ENCODE results near the gene CHRDL2. TPM values are rescaled to one million over a fixed set of nuclear protein-coding genes. Genes with fewer than 3 reads are reported as not detected.
A peak's percentile ranks its signal among the peaks of the same experiment; 100 is the strongest.

The CHRDL2 gene
- total and polyA plus RNA-seq, 3 experiments from 2014 or later = not detected

- Histone ChIP-seq H3K9me3 (ENCODE audit: low read length) (no peaks in the 10 kb centered on the region), H3K4me1 (ENCODE audit: insufficient read depth, low read length) (no peaks in the 10 kb centered on the region), H3K27me3 (ENCODE audit: insufficient read depth, low read length, poor library complexity, severe bottlenecking) (no peaks in the 10 kb centered on the region), H3K4me3 (ENCODE audit: low read length) (no peak overlapping the region), H3K36me3 (ENCODE audit: insufficient read depth, low read length) (no peaks in the 10 kb centered on the region), H3K27ac (ENCODE audit: low read depth, low read length) (no peak overlapping the region)
- H3K9me3 Mint-ChIP-seq = no peaks in the 10 kb centered on the region
- DNase-seq = no peak
- POLR2A ChIA-PET = no interaction called here
- CTCF ChIA-PET = interaction anchor here (0.6 to 1.9 kb wide), 6 partner anchors 10 to 568 kb away, joined by 3 to 22 read pairs (median 4); no protein-coding TSS in a partner anchor
- no peaks in the 10 kb centered on the region for H3K36me3 Mint-ChIP-seq
- H3K27me3 Mint-ChIP-seq = no peaks in the 10 kb centered on the region
- H3K4me1 Mint-ChIP-seq = peaks cover 0 to 3% (median 0%) of the 10 kb centered on the region in 3 donors
- no peak overlapping the region for H3K27ac Mint-ChIP-seq
- no peak overlapping the region for H3K4me3 Mint-ChIP-seq
These were observed 28.0 kb downstream of the CHRDL2 start for GRCh38 chr11:74703211-74703610.

GRCh38 chr11:74702383-74703007, 28.7 kb downstream of the CHRDL2 start:
- no peak overlapping the region for H3K27ac Mint-ChIP-seq
- no peaks in the 10 kb centered on the region for H3K4me1 ChIP-seq (ENCODE audit: insufficient read depth, low read length)
- no peak overlapping the region for H3K27ac ChIP-seq (ENCODE audit: low read depth, low read length)
- no peaks in the 10 kb centered on the region for H3K9me3 ChIP-seq (ENCODE audit: low read length)
- H3K9me3 Mint-ChIP-seq = no peaks in the 10 kb centered on the region
- no peaks in the 10 kb centered on the region for H3K36me3 Mint-ChIP-seq
- peaks cover 0 to 6% (median 0%) of the 10 kb centered on the region in 3 donors for H3K4me1 Mint-ChIP-seq
- no peak overlapping the region for H3K4me3 ChIP-seq (ENCODE audit: low read length)
- POLR2A ChIA-PET = no interaction called here
- H3K27me3 Mint-ChIP-seq = peaks cover 0 to 3% of the 10 kb centered on the region in 2 donors
- no peaks in the 10 kb centered on the region for H3K27me3 ChIP-seq (ENCODE audit: insufficient read depth, low read length, poor library complexity, severe bottlenecking)
- no peak overlapping the region for H3K4me3 Mint-ChIP-seq
- CTCF ChIA-PET = interaction anchor here (0.6 to 1.9 kb wide), 15 partner anchors 8 to 569 kb away, joined by 3 to 22 read pairs (median 4); no protein-coding TSS in a partner anchor
- H3K36me3 ChIP-seq (ENCODE audit: insufficient read depth, low read length) = no peaks in the 10 kb centered on the region
- DNase-seq = peak; percentile 30 to 73 (median 38)

GRCh38 chr11:74701351-74701750, 29.9 kb downstream of the CHRDL2 start:
- peak overlapping the region in 1 of 8 donors; percentile 11 for H3K27ac Mint-ChIP-seq
- no peaks in the 10 kb centered on the region for H3K9me3 ChIP-seq (ENCODE audit: low read length)
- no peaks in the 10 kb centered on the region for H3K9me3 Mint-ChIP-seq
- H3K4me3 ChIP-seq (ENCODE audit: low read length) = no peak overlapping the region
- peak overlapping the region in 1 of 7 donors; percentile 19 for H3K4me3 Mint-ChIP-seq
- no peaks in the 10 kb centered on the region for H3K4me1 ChIP-seq (ENCODE audit: insufficient read depth, low read length)
- ChIA-PET POLR2A (no interaction called here), CTCF (interaction anchor here (0.8 to 1.9 kb wide), 5 partner anchors 24 to 174 kb away, joined by 3 to 22 read pairs (median 4); no protein-coding TSS in a partner anchor)
- no peaks in the 10 kb centered on the region for H3K36me3 ChIP-seq (ENCODE audit: insufficient read depth, low read length)
- H3K36me3 Mint-ChIP-seq = no peaks in the 10 kb centered on the region
- H3K4me1 Mint-ChIP-seq = peaks cover 0 to 12% (median 0%) of the 10 kb centered on the region in 3 donors
- H3K27ac ChIP-seq (ENCODE audit: low read depth, low read length) = no peak overlapping the region
- H3K27me3 ChIP-seq (ENCODE audit: insufficient read depth, low read length, poor library complexity, severe bottlenecking) = no peaks in the 10 kb centered on the region
- no peak for DNase-seq
- H3K27me3 Mint-ChIP-seq = peaks cover 1 to 14% of the 10 kb centered on the region in 2 donors

DNA sequence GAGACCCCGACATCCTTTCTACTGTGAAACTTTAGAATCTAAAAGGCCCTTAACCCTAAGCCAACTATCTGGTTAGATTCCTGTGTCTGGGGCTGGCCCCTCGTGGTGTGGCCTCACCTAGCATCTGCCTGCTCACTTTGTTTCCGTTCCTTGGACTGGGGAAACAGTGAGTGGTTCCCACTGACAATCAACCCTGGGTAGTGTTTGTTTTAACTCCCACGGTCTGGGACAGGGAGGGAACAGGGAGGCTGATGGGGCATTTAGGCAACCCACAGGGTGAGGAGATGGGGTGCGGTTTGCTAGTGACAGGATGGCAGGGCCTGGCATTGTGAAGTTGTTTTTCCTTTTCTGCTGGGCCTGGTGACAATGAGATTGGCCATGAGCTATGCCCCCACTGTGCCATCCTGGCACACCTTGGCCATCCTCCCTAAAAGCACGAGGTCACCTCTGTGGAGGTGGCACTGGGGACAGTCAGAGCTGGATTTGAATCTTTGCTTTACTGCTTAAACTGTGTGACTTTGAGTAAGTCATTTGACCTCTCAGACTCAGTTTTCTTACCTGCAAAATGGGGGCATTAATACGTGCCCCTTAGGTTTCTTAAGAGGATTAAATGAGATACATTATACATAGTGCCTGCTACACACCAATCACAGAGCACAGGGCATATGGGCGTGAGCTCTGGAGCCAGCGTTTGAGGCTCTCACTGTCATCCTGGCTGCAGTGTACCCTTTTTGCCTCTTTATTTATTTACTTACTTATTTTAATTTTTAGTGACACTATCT, 31.4 kb downstream of the CHRDL2 start:
- Histone ChIP-seq H3K27ac (ENCODE audit: low read depth, low read length) (no peak overlapping the region), H3K36me3 (ENCODE audit: insufficient read depth, low read length) (no peaks in the 10 kb centered on the region), H3K9me3 (ENCODE audit: low read length) (no peaks in the 10 kb centered on the region), H3K27me3 (ENCODE audit: insufficient read depth, low read length, poor library complexity, severe bottlenecking) (no peaks in the 10 kb centered on the region), H3K4me3 (ENCODE audit: low read length) (no peak overlapping the region), H3K4me1 (ENCODE audit: insufficient read depth, low read length) (no peaks in the 10 kb centered on the region)
- ChIA-PET POLR2A (no interaction called here), CTCF (interaction anchor here (1.4 kb wide), 1 partner anchor 27 kb away, joined by 6 read pairs; no protein-coding TSS in a partner anchor)
- Mint-ChIP-seq H3K4me1 (peaks cover 0 to 12% (median 0%) of the 10 kb centered on the region in 3 donors), H3K27me3 (peaks cover 1 to 21% of the 10 kb centered on the region in 2 donors), H3K27ac (no peak overlapping the region), H3K36me3 (no peaks in the 10 kb centered on the region), H3K4me3 (no peak overlapping the region), H3K9me3 (no peaks in the 10 kb centered on the region)
- DNase-seq = no peak

GRCh38 chr11:74697722-74698121, 33.5 kb downstream of the CHRDL2 start:
- ChIA-PET POLR2A (no interaction called here), CTCF (no interaction called here)
- H3K27me3 ChIP-seq (ENCODE audit: insufficient read depth, low read length, poor library complexity, severe bottlenecking) = no peaks in the 10 kb centered on the region
- Mint-ChIP-seq H3K4me1 (peaks cover 0 to 12% (median 0%) of the 10 kb centered on the region in 3 donors), H3K27me3 (peaks cover 3 to 24% of the 10 kb centered on the region in 2 donors), H3K36me3 (no peaks in the 10 kb centered on the region), H3K4me3 (no peak overlapping the region), H3K27ac (peak overlapping the region in 1 of 8 donors; percentile 54), H3K9me3 (no peaks in the 10 kb centered on the region)
- H3K4me3 ChIP-seq (ENCODE audit: low read length) = no peak overlapping the region
- no peaks in the 10 kb centered on the region for H3K4me1 ChIP-seq (ENCODE audit: insufficient read depth, low read length)
- no peak for DNase-seq
- no peak overlapping the region for H3K27ac ChIP-seq (ENCODE audit: low read depth, low read length)
- H3K9me3 ChIP-seq (ENCODE audit: low read length) = no peaks in the 10 kb centered on the region
- H3K36me3 ChIP-seq (ENCODE audit: insufficient read depth, low read length) = no peaks in the 10 kb centered on the region

- POLR2A ChIA-PET = no interaction called here
- CTCF ChIA-PET = no interaction called here
- no peak overlapping the region for H3K4me3 ChIP-seq (ENCODE audit: low read length)
These were observed 34.1 kb downstream of the CHRDL2 start for GRCh38 chr11:74696939-74697675.

GRCh38 chr11:74696500-74696899, 34.7 kb downstream of the CHRDL2 start:
- H3K4me1 Mint-ChIP-seq = peaks cover 0 to 9% (median 0%) of the 10 kb centered on the region in 3 donors
- no peaks in the 10 kb centered on the region for H3K9me3 Mint-ChIP-seq
- Histone ChIP-seq H3K4me1 (ENCODE audit: insufficient read depth, low read length) (no peaks in the 10 kb centered on the region), H3K9me3 (ENCODE audit: low read length) (no peaks in the 10 kb centered on the region), H3K27me3 (ENCODE audit: insufficient read depth, low read length, poor library complexity, severe bottlenecking) (no peaks in the 10 kb centered on the region), H3K27ac (ENCODE audit: low read depth, low read length) (no peak overlapping the region), H3K4me3 (ENCODE audit: low read length) (no peak overlapping the region), H3K36me3 (ENCODE audit: insufficient read depth, low read length) (no peaks in the 10 kb centered on the region)
- ChIA-PET POLR2A (no interaction called here), CTCF (no interaction called here)
- H3K27me3 Mint-ChIP-seq = peaks cover 3 to 24% of the 10 kb centered on the region in 2 donors
- no peak for DNase-seq
- H3K4me3 Mint-ChIP-seq = no peak overlapping the region
- H3K27ac Mint-ChIP-seq = no peak overlapping the region
- no peaks in the 10 kb centered on the region for H3K36me3 Mint-ChIP-seq

More at GRCh38 chr11:74696939-74697675, 34.1 kb downstream of the CHRDL2 start:
- no peak overlapping the region for H3K4me3 Mint-ChIP-seq
- peaks cover 3 to 24% of the 10 kb centered on the region in 2 donors for H3K27me3 Mint-ChIP-seq
- H3K9me3 ChIP-seq (ENCODE audit: low read length) = no peaks in the 10 kb centered on the region
- no peaks in the 10 kb centered on the region for H3K36me3 ChIP-seq (ENCODE audit: insufficient read depth, low read length)
- no peaks in the 10 kb centered on the region for H3K9me3 Mint-ChIP-seq
- H3K4me1 Mint-ChIP-seq = peaks cover 0 to 9% (median 0%) of the 10 kb centered on the region in 3 donors
- no peaks in the 10 kb centered on the region for H3K27me3 ChIP-seq (ENCODE audit: insufficient read depth, low read length, poor library complexity, severe bottlenecking)
- no peak for DNase-seq
- H3K27ac Mint-ChIP-seq = peak overlapping the region in 1 of 8 donors; percentile 7
- no peaks in the 10 kb centered on the region for H3K4me1 ChIP-seq (ENCODE audit: insufficient read depth, low read length)
- H3K27ac ChIP-seq (ENCODE audit: low read depth, low read length) = no peak overlapping the region
- H3K36me3 Mint-ChIP-seq = no peaks in the 10 kb centered on the region

All from CD8-positive, alpha-beta memory T cell (primary cell).